GM18870 (cell line): ENCODE results near the gene ACTR1B.
"Not testable (repeated sequence)": the region's sequence is repeated elsewhere in the genome, so short reads cannot be mapped to it uniquely, and the experiment has no call there.

ENCODE experiments used
- ATAC-seq: cut with Tn5 transposase; IDR thresholded peaks from one replicate; pipeline ENCODE4 v1.9.1; 2021; ENCODE audit warnings: moderate library complexity; ENCODE audit not compliant: unreplicated experiment

Gene ACTR1B

DNA sequence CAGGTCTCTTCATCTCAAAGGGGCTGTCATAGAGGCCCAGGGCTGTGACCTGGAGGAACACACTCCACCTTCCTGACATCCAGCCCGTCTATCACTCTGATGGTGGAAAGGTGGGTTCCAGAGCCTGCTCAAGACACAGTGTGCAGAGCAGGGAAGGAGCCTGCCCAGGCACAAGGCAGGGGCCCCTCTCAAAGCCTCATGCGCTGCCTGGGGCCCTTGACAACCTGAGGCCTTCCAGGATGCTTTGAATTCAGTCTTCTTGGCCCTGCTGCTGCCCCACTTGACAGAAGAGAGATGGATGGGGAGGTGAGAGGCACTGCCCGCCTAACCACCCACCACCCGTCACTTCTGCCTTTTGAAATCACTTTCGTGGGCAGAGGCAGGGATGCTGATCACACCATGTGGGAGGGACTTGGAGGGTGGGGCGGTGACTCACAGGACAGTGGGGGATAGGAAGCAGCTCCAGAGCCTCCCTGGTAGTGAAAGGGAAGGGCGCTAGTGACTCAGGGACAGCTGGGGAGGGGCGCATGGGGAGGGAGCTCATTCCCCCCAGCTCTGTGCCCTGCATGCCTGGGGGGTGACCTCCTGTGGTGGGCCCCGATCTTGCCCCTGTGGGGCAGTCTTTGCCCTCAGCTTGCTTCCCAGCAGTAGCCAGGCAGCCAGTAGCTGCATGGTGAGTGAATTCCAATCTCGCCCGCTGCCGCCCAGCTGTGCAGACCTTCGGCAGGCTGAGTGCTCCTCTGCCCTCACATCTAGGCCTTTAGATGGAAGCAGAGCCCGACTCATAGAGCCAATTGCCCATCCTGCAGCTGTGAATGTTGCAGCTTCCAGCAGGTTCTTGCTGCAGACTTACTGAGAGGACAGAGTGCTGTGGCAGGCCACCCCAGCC, 44.7 kb downstream of the ACTR1B start:
- ATAC-seq: not testable (repeated sequence)

DNA sequence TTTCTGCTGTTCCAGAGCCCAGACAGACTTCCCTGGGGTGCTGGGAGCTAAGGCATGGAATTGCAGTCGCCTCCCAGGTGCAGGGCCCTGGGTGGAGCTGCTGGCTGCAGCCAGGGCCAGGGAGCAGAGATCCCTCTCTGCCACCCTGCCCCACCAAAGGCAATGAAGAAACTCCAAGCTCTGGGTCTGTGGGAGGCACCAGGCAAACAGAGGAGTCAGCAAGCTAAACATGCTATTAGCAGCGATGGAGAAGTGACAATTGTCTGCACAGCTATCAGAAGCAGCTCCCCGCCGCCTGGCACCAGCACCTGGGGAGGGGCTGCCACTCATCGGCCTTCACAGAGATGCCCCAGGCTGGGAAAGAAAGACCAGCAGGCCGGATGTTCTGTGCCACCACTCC, 45.9 kb downstream of the ACTR1B start:
- ATAC-seq: no peak

DNA sequence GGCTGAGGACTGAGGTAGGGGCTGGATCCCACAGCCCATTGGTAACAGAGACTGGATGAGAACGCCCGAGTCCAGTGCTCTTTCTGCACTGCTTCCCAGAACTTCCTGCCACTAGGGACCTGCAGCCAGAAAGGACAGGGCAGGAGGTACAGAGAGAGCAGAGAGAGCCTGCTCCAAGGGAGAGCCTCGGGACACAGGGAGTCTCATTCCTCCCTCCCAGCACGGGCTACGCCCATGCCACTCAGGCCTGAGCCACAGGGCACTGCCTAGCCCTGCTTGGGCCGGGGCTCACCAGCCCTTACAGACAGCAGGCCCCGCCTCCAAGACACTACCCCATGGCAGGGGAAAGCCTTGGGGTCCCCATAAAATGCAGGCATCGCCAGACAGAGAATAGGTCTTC, 48.1 kb downstream of the ACTR1B start:
- not testable (repeated sequence) for ATAC-seq

DNA sequence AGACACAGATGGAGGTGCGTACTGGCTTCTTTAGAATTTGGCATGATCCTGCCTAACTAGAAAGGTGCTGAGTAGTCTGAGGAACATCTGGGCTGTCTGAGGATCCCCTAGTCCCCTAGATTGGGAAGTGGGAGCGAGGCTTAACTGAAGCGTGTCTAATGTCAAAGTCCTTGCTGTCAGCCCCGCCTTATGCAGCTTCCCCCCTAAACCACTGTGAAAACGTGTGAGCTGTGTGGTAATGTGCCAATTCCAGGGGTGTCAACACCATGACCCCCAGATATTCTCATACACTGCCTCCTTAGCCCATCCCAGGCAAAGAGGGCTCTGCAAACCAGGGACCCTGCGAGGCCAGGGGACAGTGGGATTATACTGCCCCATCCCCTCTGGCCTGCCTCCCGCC, 51.9 kb downstream of the ACTR1B start:
- ATAC-seq: not testable (repeated sequence)

DNA sequence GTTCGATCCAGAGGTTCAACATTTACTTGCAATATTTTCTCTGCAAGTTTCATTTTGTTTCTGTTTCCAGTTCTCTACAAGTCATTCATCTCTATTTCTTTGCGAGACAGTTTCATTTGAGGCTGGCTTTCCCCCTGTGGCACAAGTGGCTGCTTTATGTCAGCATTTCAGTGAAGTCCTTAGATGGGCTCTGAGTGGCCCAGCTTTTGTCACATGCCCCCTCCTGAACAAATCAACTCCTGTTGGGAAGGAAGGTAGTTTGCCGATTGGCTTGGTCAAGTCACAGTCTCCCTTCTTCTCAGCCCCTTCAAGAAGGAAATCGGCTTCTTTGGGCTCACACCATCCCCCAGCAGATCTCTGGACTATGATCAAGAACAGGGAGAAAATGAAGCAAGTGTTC, 55.1 kb downstream of the ACTR1B start:
- ATAC-seq: not testable (repeated sequence)
